ENCODE data around the gene CNTFR. TPM values are rescaled to one million over a fixed set of nuclear protein-coding genes. Genes with fewer than 3 reads are reported as not detected.

CNTFR gene
- total RNA-seq, 2 donors from 2014 or later: 8.7 to 13.7 TPM

GRCh38 chr9:34502891-34503290 is 86.6 kb downstream of the CNTFR start:
- no peak overlapping the region for H3K27ac ChIP-seq
- TF ChIP-seq CTCF (IDR thresholded peaks at IDR 0.05): no peak
- no peaks in the 10 kb centered on the region for H3K36me3 ChIP-seq
- no peak for DNase-seq (ENCODE audit: low spot score)
- H3K4me3 ChIP-seq: no peak overlapping the region
- peaks cover 16 to 26% of the 10 kb centered on the region in 2 donors for H3K4me1 ChIP-seq (ENCODE audit: control insufficient read depth in 1 of 2, low read depth in 2 of 2)
- no peak for ATAC-seq (ENCODE audit: insufficient number of reproducible peaks, low FRiP score, low read depth)
- H3K27me3 ChIP-seq (replicated peaks; ENCODE audit: insufficient read depth): no peaks in the 10 kb centered on the region
- no peaks in the 10 kb centered on the region for H3K9me3 ChIP-seq

- TF ChIP-seq CTCF (IDR thresholded peaks at IDR 0.05): no peak
- DNase-seq (ENCODE audit: low spot score): no peak
- H3K9me3 ChIP-seq: no peaks in the 10 kb centered on the region
- ATAC-seq (ENCODE audit: insufficient number of reproducible peaks, low FRiP score, low read depth): no peak
- H3K27me3 ChIP-seq (replicated peaks; ENCODE audit: insufficient read depth): no peaks in the 10 kb centered on the region
- H3K4me3 ChIP-seq: no peak overlapping the region
- H3K4me1 ChIP-seq (ENCODE audit: control insufficient read depth in 1 of 2, low read depth in 2 of 2): peaks cover 16 to 26% of the 10 kb centered on the region in 2 donors
- H3K27ac ChIP-seq: no peak overlapping the region
- no peaks in the 10 kb centered on the region for H3K36me3 ChIP-seq
Measured at GRCh38 chr9:34502471-34502870, 87.1 kb downstream of the CNTFR start.

- Histone ChIP-seq H3K4me1 (ENCODE audit: control insufficient read depth in 1 of 2, low read depth in 2 of 2) (peaks cover 16 to 26% of the 10 kb centered on the region in 2 donors), H3K27ac (no peak overlapping the region)
- no peak for DNase-seq (ENCODE audit: low spot score)
Measured at GRCh38 chr9:34501889-34502425, 87.6 kb downstream of the CNTFR start.

More at GRCh38 chr9:34501889-34502425, 87.6 kb downstream of the CNTFR start:
- no peak overlapping the region for H3K4me3 ChIP-seq
- H3K9me3 ChIP-seq: no peaks in the 10 kb centered on the region
- H3K27me3 ChIP-seq (replicated peaks; ENCODE audit: insufficient read depth): no peaks in the 10 kb centered on the region
- H3K36me3 ChIP-seq: no peaks in the 10 kb centered on the region
- peak; percentile 27 for TF ChIP-seq CTCF (IDR thresholded peaks at IDR 0.05)
- ATAC-seq (ENCODE audit: insufficient number of reproducible peaks, low FRiP score, low read depth): no peak

Other genes starting within 250 kb of the CNTFR start
- 10 to 100 TPM in 1 of 2 donors, 1 to 10 TPM in 1; 7.4 to 12.1 TPM for gene MYORG, start 212.8 kb downstream of the CNTFR start, total RNA-seq
- 10 to 100 TPM; 19.2 to 20.2 TPM for gene FAM219A, start 131.2 kb downstream of the CNTFR start, total RNA-seq
- gene DNAI1, start 130.9 kb downstream of the CNTFR start, total RNA-seq: not detected
- not detected for gene ENHO, start 66.7 kb downstream of the CNTFR start, total RNA-seq
- 1 to 10 TPM; 5.5 to 8.7 TPM for gene RPP25L, start 22.4 kb upstream of the CNTFR start, total RNA-seq
- 10 to 100 TPM; 48.1 to 70.4 TPM for gene DCTN3, start 30.8 kb upstream of the CNTFR start, total RNA-seq
- not detected for gene ARID3C, start 39.3 kb upstream of the CNTFR start, total RNA-seq
- gene SIGMAR1, start 48.1 kb upstream of the CNTFR start, total RNA-seq: 100 to 1,000 TPM in 1 of 2 donors, 10 to 100 TPM in 1; 77.0 to 131 TPM
- 10 to 100 TPM; 67.7 to 78.4 TPM for gene GALT, start 57.0 kb upstream of the CNTFR start, total RNA-seq
- gene IL11RA, start 62.5 kb upstream of the CNTFR start, total RNA-seq: 10 to 100 TPM; 81.3 to 99.0 TPM
- not detected for gene CCL27, start 72.9 kb upstream of the CNTFR start, total RNA-seq
- gene CCL19, start 101.6 kb upstream of the CNTFR start, total RNA-seq: 1 to 10 TPM; 5.4 to 8.0 TPM
- gene CCL21, start 120.4 kb upstream of the CNTFR start, total RNA-seq: 1 to 10 TPM in 1 of 2 donors, not detected in 1; 9.3 TPM